ENCODE data around the gene ANP32B.
A peak's percentile ranks its signal among the peaks of the same experiment; 100 is the strongest.

The ANP32B gene

GRCh38 chr9:98031169-98031568, 48.0 kb downstream of the ANP32B start:
- no peak for DNase-seq (ENCODE audit: low read depth)

- DNase-seq (ENCODE audit: low read depth) = no peak
These were observed 48.8 kb downstream of the ANP32B start for GRCh38 chr9:98031935-98032334.

- DNase-seq (ENCODE audit: low read depth) = peak; percentile 90
These were observed 51.7 kb downstream of the ANP32B start for GRCh38 chr9:98034593-98035546.

- DNase-seq (ENCODE audit: low read depth) = no peak
These were observed 54.2 kb downstream of the ANP32B start for GRCh38 chr9:98037357-98037756.

- DNase-seq (ENCODE audit: low read depth) = no peak
These were observed 55.8 kb downstream of the ANP32B start for GRCh38 chr9:98038958-98039357.

GRCh38 chr9:98039607-98040017, 56.5 kb downstream of the ANP32B start:
- DNase-seq (ENCODE audit: low read depth) = no peak

GRCh38 chr9:98040212-98040611, 57.1 kb downstream of the ANP32B start:
- no peak for DNase-seq (ENCODE audit: low read depth)

- DNase-seq (ENCODE audit: low read depth) = no peak
These were observed 60.8 kb downstream of the ANP32B start for GRCh38 chr9:98043915-98044314.

- DNase-seq (ENCODE audit: low read depth) = peak; percentile 8
These were observed 62.4 kb downstream of the ANP32B start for GRCh38 chr9:98045234-98046179.

- no peak for DNase-seq (ENCODE audit: low read depth)
These were observed 63.0 kb downstream of the ANP32B start for GRCh38 chr9:98046180-98046543.

- DNase-seq (ENCODE audit: low read depth) = no peak
These were observed 63.9 kb downstream of the ANP32B start for GRCh38 chr9:98047002-98047401.

GRCh38 chr9:98049288-98050072, 66.3 kb downstream of the ANP32B start:
- DNase-seq (ENCODE audit: low read depth) = no peak

- DNase-seq (ENCODE audit: low read depth) = no peak
These were observed 67.2 kb downstream of the ANP32B start for GRCh38 chr9:98050351-98050750.

GRCh38 chr9:98054376-98054951, 71.3 kb downstream of the ANP32B start:
- no peak for DNase-seq (ENCODE audit: low read depth)

- DNase-seq (ENCODE audit: low read depth) = peak; percentile 85
These were observed 73.4 kb downstream of the ANP32B start, which contains the start of gene NANS for GRCh38 chr9:98056269-98057137. NANS (plus strand) TSS chr9:98056732; CDS start chr9:98056809, 77 bp downstream.

- no peak for DNase-seq (ENCODE audit: low read depth)
These were observed 74.1 kb downstream of the ANP32B start for GRCh38 chr9:98057138-98057799.

- DNase-seq (ENCODE audit: low read depth) = no peak
These were observed 79.0 kb downstream of the ANP32B start for GRCh38 chr9:98062161-98062560.

GRCh38 chr9:98064623-98065392, 81.7 kb downstream of the ANP32B start:
- no peak for DNase-seq (ENCODE audit: low read depth)
